DND-41 (cell line): ENCODE measurements around the gene C15orf61.

Source experiments
- ATAC-seq: fragments of 200-7000 bp; cut with Tn5 transposase; 3 replicates; pipeline ENCODE4 v1.9.1; 2021; ENCODE audit warnings: low read depth; ENCODE audit not compliant: insufficient read depth
- DNase-seq: peaks from one replicate; pipeline ENCODE4 v3.0.0-alpha.2; 2020
- H2AFZ ChIP-seq: 2 replicates; pipeline ENCODE4 v1.6.0; 2012; ENCODE audit warnings: low read depth, low read length
- H3K27ac ChIP-seq: 2 replicates; pipeline ENCODE4 v1.5.1; 2012; ENCODE audit warnings: low read length, inconsistent platforms
- H3K27me3 ChIP-seq: fragments of 200-600 bp; sonication (generic); 2 replicates; pipeline ENCODE4 v1.6.0; 2012; ENCODE audit warnings: low read length, mild to moderate bottlenecking, inconsistent platforms; ENCODE audit not compliant: insufficient read depth, poor library complexity
- H3K36me3 ChIP-seq: 2 replicates; pipeline ENCODE4 v1.5.1; 2012; ENCODE audit warnings: low read length, inconsistent platforms; ENCODE audit not compliant: insufficient read depth
- H3K4me1 ChIP-seq: 2 replicates; pipeline ENCODE4 v1.5.1; 2012; ENCODE audit warnings: mild to moderate bottlenecking, low read length; ENCODE audit not compliant: insufficient read depth
- H3K4me2 ChIP-seq: 2 replicates; pipeline ENCODE4 v1.6.0; 2012; ENCODE audit warnings: mild to moderate bottlenecking, moderate library complexity, low read length, inconsistent platforms; ENCODE audit not compliant: insufficient read depth
- H3K4me3 ChIP-seq, 2 experiments: fragments of 200-600 bp in 1 of 2; shearing (Covaris generic) in 1 of 2; 2 replicates each; pipeline ENCODE4 v1.5.1; 2012 to 2016; ENCODE audit warnings: inconsistent platforms in 2 of 2, low read length in 2 of 2, mild to moderate bottlenecking in 2 of 2, low read depth in 1 of 2, moderate library complexity in 1 of 2
- H3K79me2 ChIP-seq: 2 replicates; pipeline ENCODE4 v1.6.0; 2012; ENCODE audit warnings: low read length, inconsistent platforms; ENCODE audit not compliant: insufficient read depth
- H3K9ac ChIP-seq: 2 replicates; pipeline ENCODE4 v1.6.0; 2012; ENCODE audit warnings: low read depth, mild to moderate bottlenecking, inconsistent platforms, low read length, moderate library complexity
- H3K9me3 ChIP-seq: 2 replicates; pipeline ENCODE4 v1.5.1; 2012; ENCODE audit warnings: low read length, moderate library complexity, mild to moderate bottlenecking, inconsistent platforms; ENCODE audit not compliant: insufficient read depth, severe bottlenecking
- H4K20me1 ChIP-seq: 2 replicates; pipeline ENCODE4 v1.6.0; 2012; ENCODE audit warnings: low read length; ENCODE audit not compliant: insufficient read depth
- EZH2 ChIP-seq: IDR thresholded peaks from 3 replicates; pipeline ENCODE4 v1.6.1; 2012; ENCODE audit warnings: borderline replicate concordance, low read depth, mild to moderate bottlenecking, moderate library complexity, low read length, inconsistent platforms; ENCODE audit not compliant: severe bottlenecking
- TF ChIP-seq, protein P1 (sequence below): IDR thresholded peaks from 2 replicates; pipeline ENCODE4 v1.5.1; 2012; ENCODE audit warnings: borderline replicate concordance, low read length, moderate library complexity, mild to moderate bottlenecking; ENCODE audit not compliant: poor library complexity, severe bottlenecking; ENCODE audit errors: extremely low read depth

C15orf61 gene

DNA sequence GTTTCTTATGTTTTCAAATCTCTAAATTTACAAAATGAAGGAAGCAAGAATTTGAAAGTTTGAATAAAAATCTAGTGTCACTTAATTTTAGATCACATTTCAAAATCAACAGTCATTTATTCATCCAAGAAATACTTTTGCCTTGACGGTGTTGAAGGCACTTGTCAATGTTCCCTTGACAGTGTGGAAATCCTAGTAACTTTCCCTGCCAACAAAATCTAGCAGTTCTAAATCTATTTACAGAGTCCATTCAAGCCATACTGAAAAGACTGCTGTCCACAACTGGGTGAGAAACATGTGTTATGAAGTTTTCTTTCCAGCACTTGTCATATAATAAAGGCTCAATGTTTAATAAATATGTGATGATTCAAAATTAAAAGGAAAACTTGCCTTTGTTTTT lies 12.9 kb downstream of the C15orf61 start:
- Histone ChIP-seq H4K20me1 (no peaks in the 10 kb centered on the region), H3K4me2 (0 out of 2 replicates have a peak overlapping the region, but pooled peaks have one; percentile 31), H3K79me2 (no peaks in the 10 kb centered on the region), H3K9me3 (no peaks in the 10 kb centered on the region), H3K4me1 (peaks cover 17% of the 10 kb centered on the region), H2AFZ (no peak overlapping the region), H3K27me3 (no peaks in the 10 kb centered on the region), H3K4me3 (no peak overlapping the region), H3K27ac (no peak overlapping the region; the same call in 1 of the 2 replicates), H3K36me3 (no peaks in the 10 kb centered on the region), H3K9ac (no peak overlapping the region)
- ATAC-seq, result no peak
- TF ChIP-seq, protein P1, sequence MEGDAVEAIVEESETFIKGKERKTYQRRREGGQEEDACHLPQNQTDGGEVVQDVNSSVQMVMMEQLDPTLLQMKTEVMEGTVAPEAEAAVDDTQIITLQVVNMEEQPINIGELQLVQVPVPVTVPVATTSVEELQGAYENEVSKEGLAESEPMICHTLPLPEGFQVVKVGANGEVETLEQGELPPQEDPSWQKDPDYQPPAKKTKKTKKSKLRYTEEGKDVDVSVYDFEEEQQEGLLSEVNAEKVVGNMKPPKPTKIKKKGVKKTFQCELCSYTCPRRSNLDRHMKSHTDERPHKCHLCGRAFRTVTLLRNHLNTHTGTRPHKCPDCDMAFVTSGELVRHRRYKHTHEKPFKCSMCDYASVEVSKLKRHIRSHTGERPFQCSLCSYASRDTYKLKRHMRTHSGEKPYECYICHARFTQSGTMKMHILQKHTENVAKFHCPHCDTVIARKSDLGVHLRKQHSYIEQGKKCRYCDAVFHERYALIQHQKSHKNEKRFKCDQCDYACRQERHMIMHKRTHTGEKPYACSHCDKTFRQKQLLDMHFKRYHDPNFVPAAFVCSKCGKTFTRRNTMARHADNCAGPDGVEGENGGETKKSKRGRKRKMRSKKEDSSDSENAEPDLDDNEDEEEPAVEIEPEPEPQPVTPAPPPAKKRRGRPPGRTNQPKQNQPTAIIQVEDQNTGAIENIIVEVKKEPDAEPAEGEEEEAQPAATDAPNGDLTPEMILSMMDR, result no peak
- TF ChIP-seq EZH2, result no peak
- no peak for DNase-seq

DNA sequence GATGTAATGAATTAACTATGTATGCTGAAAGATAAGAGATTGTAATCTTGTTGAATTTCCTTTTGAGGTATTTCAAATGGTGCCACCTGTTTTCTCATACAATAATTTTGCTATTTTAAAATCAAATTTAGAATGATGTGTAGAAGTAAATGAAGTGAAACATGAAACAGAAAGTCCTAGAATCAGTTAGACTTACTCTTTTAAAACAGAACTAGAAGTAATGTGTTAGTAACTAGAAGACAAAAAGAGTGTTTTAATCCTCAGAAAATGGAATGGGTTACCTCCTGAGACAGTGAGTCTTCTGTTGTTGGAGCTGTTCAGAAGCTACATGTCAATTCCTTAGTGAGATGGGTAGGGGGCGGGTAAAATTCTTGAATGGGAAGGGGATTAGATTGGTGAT lies 13.4 kb downstream of the C15orf61 start:
- Histone ChIP-seq H3K79me2 (no peaks in the 10 kb centered on the region), H3K36me3 (no peaks in the 10 kb centered on the region), H2AFZ (no peak overlapping the region; the same call in 1 of the 2 replicates), H3K9ac (no peak overlapping the region), H3K4me2 (peak overlapping the region; percentile 31; the same call in 1 of the 2 replicates), H3K4me1 (peaks cover 18% of the 10 kb centered on the region), H3K4me3 (no peak overlapping the region), H3K27me3 (no peaks in the 10 kb centered on the region), H4K20me1 (no peaks in the 10 kb centered on the region), H3K9me3 (no peaks in the 10 kb centered on the region), H3K27ac (peak overlapping the region; percentile 36)
- TF ChIP-seq, protein P1, result no peak
- TF ChIP-seq EZH2, result no peak
- DNase-seq (no peak), ATAC-seq (no peak)

DNA sequence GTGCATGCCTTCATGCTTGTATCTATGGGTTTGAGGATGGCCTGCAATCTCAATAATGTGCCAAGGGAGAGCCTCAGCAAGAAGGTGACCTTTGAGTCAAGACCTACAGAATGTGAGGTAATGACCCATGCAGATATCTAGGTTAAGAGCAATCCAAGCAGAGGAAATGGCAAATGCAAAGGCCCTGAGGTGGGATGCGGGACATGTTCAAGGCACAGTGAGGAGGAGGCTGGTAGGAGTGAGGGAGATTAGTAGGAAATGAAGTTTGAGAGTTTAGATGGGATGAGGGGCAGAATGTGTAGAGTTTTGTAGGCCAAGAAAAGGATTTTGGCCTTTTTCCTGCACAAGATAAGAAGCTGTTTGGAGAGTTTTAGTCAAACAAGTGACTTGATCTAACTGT lies 16.8 kb downstream of the C15orf61 start:
- no peaks in the 10 kb centered on the region for H3K27me3 ChIP-seq
- H3K9ac ChIP-seq, result no peak overlapping the region
- H2AFZ ChIP-seq, result no peak overlapping the region
- no peak overlapping the region for H3K27ac ChIP-seq
- TF ChIP-seq EZH2, result no peak
- TF ChIP-seq, protein P1, result no peak
- H3K79me2 ChIP-seq, result peaks cover 9% of the 10 kb centered on the region
- H3K4me1 ChIP-seq, result peaks cover 30% of the 10 kb centered on the region
- no peaks in the 10 kb centered on the region for H3K9me3 ChIP-seq
- no peaks in the 10 kb centered on the region; the same call in 1 of the 2 replicates for H3K36me3 ChIP-seq
- DNase-seq (no peak), ATAC-seq (no peak)
- no peaks in the 10 kb centered on the region for H4K20me1 ChIP-seq
- H3K4me3 ChIP-seq, result no peak overlapping the region
- no peak overlapping the region for H3K4me2 ChIP-seq
